HEK293 (cell line): Measurements from ENCODE around the gene KLHL18.

ENCODE experiments used
- YY2 ChIP-seq: fragments of 450-650 bp; formaldehyde crosslinking; IDR thresholded peaks from 2 replicates; pipeline ENCODE4 v1.5.1; 2016; ENCODE audit warnings: missing biosample characterization, missing genetic modification characterization
- ZNF157 ChIP-seq: fragments of 450-650 bp; formaldehyde crosslinking; IDR thresholded peaks from 2 replicates; pipeline ENCODE4 v1.5.1; 2016; ENCODE audit warnings: missing biosample characterization, missing genetic modification characterization
- ZNF24 ChIP-seq: fragments of 450-650 bp; formaldehyde crosslinking; IDR thresholded peaks from 2 replicates; pipeline ENCODE4 v1.5.1; 2016; ENCODE audit warnings: missing biosample characterization, missing genetic modification characterization
- ZNF416 ChIP-seq: fragments of 450-650 bp; formaldehyde crosslinking; IDR thresholded peaks from 2 replicates; pipeline ENCODE4 v1.5.1; 2016; ENCODE audit warnings: missing biosample characterization, missing genetic modification characterization
- ZNF426 ChIP-seq: fragments of 450-650 bp; formaldehyde crosslinking; IDR thresholded peaks from 2 replicates; pipeline ENCODE4 v1.5.1; 2017; ENCODE audit warnings: missing biosample characterization, missing genetic modification characterization, mild to moderate bottlenecking, inconsistent platforms, moderate library complexity
- ZNF645 ChIP-seq: fragments of 450-650 bp; formaldehyde crosslinking; IDR thresholded peaks from 2 replicates; pipeline ENCODE4; 2016; ENCODE audit warnings: missing biosample characterization, missing genetic modification characterization
- ZNF747 ChIP-seq: fragments of 450-650 bp; formaldehyde crosslinking; IDR thresholded peaks from 2 replicates; pipeline ENCODE4 v1.5.1; 2016; ENCODE audit warnings: missing biosample characterization, missing genetic modification characterization
- TF ChIP-seq, protein P1 (sequence below): fragments of 450-650 bp; formaldehyde crosslinking; IDR thresholded peaks from 2 replicates; pipeline ENCODE4 v1.5.1; 2016; ENCODE audit warnings: missing biosample characterization, missing genetic modification characterization
- TF ChIP-seq, protein P2 (sequence below): fragments of 450-650 bp; formaldehyde crosslinking; conservative IDR thresholded peaks from 2 replicates; pipeline ENCODE4 v1.5.1; 2016; ENCODE audit warnings: low read depth, missing biosample characterization, missing genetic modification characterization
- TF ChIP-seq, protein P3 (sequence below): fragments of 450-650 bp; formaldehyde crosslinking; IDR thresholded peaks from 2 replicates; pipeline ENCODE4 v1.5.1; 2016; ENCODE audit warnings: missing biosample characterization, missing genetic modification characterization

DNA sequence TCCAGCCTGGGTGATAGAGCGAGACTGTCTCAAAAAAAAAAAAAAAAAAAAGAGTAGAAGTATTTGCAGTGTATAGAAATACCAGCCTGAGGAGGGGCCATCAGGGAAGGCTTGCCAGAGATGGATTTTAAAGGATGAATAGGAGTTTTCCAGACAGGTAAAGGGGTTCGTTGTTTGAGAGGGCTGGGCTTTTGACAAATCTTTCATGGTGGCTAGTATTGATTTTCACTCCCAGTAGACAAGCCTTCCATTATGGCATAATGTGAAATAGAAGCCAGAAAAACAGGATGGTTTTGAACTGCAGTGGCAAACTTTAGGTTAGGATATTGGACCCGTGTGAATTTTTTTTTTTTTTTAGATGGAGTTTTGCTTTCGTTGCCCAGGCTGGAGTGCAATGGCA lies 101.7 kb downstream of the KLHL18 start:
- no peak for TF ChIP-seq ZNF157 (tag by site-specific recombination)
- TF ChIP-seq ZNF426: no peak
- TF ChIP-seq, protein P1, sequence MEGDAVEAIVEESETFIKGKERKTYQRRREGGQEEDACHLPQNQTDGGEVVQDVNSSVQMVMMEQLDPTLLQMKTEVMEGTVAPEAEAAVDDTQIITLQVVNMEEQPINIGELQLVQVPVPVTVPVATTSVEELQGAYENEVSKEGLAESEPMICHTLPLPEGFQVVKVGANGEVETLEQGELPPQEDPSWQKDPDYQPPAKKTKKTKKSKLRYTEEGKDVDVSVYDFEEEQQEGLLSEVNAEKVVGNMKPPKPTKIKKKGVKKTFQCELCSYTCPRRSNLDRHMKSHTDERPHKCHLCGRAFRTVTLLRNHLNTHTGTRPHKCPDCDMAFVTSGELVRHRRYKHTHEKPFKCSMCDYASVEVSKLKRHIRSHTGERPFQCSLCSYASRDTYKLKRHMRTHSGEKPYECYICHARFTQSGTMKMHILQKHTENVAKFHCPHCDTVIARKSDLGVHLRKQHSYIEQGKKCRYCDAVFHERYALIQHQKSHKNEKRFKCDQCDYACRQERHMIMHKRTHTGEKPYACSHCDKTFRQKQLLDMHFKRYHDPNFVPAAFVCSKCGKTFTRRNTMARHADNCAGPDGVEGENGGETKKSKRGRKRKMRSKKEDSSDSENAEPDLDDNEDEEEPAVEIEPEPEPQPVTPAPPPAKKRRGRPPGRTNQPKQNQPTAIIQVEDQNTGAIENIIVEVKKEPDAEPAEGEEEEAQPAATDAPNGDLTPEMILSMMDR (tag by site-specific recombination): no peak
- no peak for TF ChIP-seq ZNF645 (tag by site-specific recombination)
- TF ChIP-seq ZNF24: no peak
- TF ChIP-seq, protein P2, sequence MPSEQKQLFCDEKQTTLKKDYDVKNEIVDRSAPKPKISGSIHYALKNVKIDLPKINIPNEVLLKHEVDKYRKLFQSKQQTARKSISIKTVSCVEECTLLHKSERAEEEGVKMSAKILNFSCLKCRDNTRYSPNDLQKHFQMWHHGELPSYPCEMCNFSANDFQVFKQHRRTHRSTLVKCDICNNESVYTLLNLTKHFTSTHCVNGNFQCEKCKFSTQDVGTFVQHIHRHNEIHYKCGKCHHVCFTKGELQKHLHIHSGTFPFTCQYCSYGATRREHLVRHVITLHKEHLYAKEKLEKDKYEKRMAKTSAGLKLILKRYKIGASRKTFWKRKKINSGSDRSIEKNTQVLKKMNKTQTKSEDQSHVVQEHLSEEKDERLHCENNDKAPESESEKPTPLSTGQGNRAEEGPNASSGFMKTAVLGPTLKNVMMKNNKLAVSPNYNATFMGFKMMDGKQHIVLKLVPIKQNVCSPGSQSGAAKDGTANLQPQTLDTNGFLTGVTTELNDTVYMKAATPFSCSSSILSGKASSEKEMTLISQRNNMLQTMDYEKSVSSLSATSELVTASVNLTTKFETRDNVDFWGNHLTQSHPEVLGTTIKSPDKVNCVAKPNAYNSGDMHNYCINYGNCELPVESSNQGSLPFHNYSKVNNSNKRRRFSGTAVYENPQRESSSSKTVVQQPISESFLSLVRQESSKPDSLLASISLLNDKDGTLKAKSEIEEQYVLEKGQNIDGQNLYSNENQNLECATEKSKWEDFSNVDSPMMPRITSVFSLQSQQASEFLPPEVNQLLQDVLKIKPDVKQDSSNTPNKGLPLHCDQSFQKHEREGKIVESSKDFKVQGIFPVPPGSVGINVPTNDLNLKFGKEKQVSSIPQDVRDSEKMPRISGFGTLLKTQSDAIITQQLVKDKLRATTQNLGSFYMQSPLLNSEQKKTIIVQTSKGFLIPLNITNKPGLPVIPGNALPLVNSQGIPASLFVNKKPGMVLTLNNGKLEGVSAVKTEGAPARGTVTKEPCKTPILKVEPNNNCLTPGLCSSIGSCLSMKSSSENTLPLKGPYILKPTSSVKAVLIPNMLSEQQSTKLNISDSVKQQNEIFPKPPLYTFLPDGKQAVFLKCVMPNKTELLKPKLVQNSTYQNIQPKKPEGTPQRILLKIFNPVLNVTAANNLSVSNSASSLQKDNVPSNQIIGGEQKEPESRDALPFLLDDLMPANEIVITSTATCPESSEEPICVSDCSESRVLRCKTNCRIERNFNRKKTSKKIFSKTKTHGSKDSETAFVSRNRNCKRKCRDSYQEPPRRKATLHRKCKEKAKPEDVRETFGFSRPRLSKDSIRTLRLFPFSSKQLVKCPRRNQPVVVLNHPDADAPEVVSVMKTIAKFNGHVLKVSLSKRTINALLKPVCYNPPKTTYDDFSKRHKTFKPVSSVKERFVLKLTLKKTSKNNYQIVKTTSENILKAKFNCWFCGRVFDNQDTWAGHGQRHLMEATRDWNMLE (tag by site-specific recombination): no peak
- no peak for TF ChIP-seq YY2 (tag by site-specific recombination)
- TF ChIP-seq, protein P3, sequence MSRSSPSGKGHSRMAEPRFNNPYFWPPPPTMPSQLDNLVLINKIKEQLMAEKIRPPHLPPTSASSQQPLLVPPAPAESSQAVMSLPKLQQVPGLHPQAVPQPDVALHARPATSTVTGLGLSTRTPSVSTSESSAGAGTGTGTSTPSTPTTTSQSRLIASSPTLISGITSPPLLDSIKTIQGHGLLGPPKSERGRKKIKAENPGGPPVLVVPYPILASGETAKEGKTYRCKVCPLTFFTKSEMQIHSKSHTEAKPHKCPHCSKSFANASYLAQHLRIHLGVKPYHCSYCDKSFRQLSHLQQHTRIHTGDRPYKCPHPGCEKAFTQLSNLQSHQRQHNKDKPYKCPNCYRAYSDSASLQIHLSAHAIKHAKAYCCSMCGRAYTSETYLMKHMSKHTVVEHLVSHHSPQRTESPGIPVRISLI (tag by site-specific recombination): no peak
- TF ChIP-seq ZNF416: no peak
- TF ChIP-seq ZNF747 (tag by site-specific recombination): no peak
